ENCODE results near the gene PDE4D. TPM values are rescaled to one million over a fixed set of nuclear protein-coding genes. Genes with fewer than 3 reads are reported as not detected.

PDE4D gene
- total RNA-seq, 1 experiment from 2014 or later: 17.2 TPM

GRCh38 chr5:59583810-59584562 is 309.5 kb downstream of the PDE4D start:
- DNase-seq (ENCODE audit: low read depth): no peak

GRCh38 chr5:59583151-59583809 is 310.2 kb downstream of the PDE4D start:
- DNase-seq (ENCODE audit: low read depth): no peak

DNA sequence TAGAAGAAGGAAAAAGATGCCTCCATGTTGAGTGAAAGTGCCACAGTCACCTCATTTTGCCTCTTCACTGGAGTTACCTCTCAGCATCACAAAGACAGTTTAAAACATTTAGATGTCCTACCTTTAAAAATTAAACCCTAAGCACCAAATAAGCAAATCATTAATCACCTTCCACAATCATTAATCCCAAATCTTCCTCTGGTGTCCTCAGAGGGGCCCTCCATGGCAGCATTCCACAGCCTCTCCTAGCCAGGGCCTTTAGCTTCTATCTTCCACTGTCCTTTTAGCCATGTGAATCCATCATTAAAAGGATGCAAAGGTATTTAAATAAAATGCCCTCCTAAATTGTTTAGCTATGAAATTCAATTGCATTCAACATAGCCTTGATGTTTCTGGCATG is 310.8 kb downstream of the PDE4D start:
- DNase-seq (ENCODE audit: low read depth): no peak

GRCh38 chr5:59579824-59580167 is 313.7 kb downstream of the PDE4D start:
- no peak for DNase-seq (ENCODE audit: low read depth)

DNA sequence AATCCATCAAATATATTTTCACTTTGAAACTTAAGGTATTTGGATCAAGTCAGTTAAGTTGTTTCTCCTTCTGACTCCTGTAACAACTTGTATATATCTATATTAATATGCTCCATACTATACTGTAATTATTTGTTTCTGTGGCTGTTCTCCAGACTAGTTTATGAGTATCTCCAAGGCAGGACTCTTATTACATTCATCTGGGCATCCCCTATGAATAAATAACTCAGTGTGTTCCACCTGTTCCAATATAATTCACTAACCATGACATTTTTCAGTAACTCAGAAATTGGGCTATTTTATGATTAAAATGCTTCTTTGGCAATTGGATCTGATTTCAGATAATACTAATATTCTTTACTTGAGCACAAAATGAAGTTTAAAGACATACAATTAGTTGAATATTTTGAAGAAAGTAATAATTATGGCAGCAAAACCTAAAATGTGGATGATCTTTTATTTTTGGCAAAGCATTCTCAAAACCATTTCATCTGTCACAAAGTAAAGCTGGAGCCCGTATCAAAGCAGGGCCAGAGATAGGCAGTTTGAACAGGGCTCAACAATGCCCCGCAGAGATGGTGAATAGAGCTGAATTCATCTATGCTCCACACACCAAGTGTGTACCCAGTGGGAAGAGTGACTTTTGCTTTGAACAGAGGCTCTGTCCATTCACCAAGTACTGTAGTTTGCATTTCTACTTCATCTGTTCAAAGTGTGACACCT is 314.3 kb downstream of the PDE4D start:
- DNase-seq (ENCODE audit: low read depth): no peak

DNA sequence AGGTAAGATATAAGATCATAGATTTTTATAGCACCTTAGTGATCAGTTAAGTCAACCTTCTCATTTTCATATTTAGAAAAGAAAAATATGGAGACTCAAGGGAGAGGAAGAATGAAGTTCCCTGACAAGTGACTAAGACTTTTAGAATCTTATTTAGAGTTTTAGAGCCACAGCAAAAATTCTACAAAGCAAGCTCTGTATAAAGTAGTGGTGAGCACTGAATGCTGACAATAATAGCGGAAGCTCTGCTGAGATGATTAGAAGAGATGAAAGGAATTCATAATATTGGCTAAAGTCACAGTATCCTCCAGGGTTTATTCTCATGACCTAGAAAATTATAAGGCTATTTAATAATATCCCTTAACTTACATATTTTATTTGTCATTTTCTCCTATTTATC is 316.0 kb downstream of the PDE4D start:
- no peak for DNase-seq (ENCODE audit: low read depth)

DNA sequence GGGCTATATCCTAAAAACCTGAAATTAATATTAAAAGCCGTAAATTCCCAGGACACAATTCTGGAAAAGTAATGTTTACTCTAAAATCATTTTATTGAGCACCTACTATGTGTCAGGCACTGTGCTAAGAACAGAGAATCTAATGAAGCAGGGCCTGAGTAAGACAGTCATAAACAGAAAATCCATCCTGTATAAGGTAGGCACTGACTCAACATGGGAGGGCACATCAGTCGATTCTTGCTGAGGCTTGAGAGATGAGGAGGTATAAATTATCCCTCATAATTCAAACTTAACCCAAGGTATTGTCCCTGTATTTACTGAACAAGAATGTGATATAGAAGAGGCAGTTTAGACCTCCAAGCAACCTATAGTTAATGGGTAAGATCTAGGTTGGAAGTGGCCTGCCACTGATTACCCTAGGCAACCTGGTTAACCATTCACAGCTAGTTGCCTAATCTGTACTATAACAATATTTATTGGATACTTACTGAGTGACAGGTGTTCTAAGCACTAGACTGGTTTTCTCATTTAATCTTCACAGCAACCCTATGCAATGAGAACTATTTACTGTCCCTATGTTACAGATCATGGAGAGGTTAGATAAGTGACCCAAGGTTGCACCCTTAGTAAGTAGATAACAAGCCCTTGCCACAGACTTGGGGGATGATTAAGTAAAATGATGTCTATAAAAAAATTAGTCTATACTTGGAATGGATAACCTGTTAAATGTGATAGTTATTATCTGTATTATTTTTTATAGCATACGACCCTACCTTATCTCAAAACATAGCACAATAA is 317.7 kb downstream of the PDE4D start:
- DNase-seq (ENCODE audit: low read depth): no peak

DNA sequence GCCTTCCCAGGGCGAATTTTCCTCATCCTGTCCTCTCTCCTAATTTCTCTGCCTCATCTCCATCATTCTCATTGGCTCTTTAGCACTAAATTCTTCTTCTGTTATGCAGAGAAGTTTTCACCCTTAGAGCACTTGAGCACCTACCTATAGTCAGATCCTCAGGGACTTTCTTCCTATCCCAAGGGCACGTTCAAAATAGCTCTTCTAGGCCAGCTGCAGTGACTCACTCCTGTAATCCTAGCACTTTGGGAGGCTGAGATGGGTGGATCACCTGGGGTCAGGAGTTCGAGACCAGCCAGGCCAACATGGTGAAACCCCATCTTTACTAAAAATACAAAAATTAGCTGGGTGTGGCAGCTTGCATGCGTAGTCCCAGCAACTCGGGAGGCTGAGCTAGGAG is 320.0 kb downstream of the PDE4D start:
- peak; percentile 11 for DNase-seq (ENCODE audit: low read depth)

DNA sequence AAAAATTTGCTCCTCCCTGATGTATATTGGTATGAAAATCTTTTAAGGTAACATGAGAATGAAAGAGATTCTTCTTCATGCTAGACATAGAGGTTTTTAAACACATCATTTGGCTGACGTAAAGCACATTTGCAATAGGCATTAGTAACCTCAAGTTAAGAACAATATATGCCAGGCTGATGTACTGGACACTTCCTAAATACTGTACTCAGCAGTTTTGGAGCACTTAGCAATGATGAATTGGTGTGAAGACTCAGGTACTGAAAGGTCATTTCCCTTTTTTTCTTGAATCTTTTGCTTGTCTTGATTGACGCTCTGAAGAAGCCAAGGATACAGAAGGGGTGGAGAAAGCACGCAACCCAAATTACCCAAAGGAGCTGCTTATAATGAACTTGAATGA is 322.5 kb downstream of the PDE4D start:
- DNase-seq (ENCODE audit: low read depth): no peak

GRCh38 chr5:59569608-59570334 is 323.8 kb downstream of the PDE4D start:
- peak; percentile 7 for DNase-seq (ENCODE audit: low read depth)

DNA sequence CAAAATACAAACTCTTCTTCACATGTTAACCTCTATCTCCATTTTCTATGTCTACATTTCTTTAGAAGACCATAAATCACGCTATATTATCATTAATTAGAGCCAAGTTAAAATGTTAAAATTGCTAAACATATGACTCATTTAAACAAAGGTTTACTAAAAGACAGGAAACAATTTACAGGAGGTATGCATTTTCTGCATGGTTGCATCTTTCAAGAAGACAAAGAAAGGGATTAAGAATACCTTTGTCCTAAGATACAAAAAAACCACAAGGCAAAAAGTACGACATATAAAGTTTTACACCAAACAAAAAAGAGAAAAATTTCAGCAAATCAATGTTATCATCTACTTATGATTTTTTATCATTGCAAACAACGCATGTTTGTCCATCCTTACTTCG is 324.4 kb downstream of the PDE4D start:
- DNase-seq (ENCODE audit: low read depth): peak; percentile 63

DNA sequence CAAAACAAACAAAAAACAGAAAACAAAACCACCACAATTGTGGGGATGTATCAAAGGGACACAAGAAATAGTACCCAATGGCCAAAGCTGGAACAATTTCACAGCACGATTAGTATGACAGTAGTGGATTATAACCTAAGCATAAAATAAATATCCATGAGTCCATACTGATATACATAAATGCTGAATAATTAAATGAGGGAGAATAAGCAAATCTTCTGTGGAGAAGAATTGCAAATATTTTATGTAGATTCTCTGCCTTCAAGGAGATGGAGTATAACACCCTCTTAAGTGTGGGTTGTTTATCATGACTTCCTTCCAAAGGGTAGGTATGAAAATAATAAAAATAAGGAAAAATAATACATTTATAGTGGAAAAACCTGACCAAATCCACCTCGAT is 325.4 kb downstream of the PDE4D start:
- DNase-seq (ENCODE audit: low read depth): no peak

GRCh38 chr5:59565551-59565950 is 328.0 kb downstream of the PDE4D start:
- DNase-seq (ENCODE audit: low read depth): no peak

- no peak for DNase-seq (ENCODE audit: low read depth)
Measured at GRCh38 chr5:59564895-59565294, 328.6 kb downstream of the PDE4D start.

GRCh38 chr5:59562756-59563389 is 330.7 kb downstream of the PDE4D start:
- DNase-seq (ENCODE audit: low read depth): peak; percentile 88

DNA sequence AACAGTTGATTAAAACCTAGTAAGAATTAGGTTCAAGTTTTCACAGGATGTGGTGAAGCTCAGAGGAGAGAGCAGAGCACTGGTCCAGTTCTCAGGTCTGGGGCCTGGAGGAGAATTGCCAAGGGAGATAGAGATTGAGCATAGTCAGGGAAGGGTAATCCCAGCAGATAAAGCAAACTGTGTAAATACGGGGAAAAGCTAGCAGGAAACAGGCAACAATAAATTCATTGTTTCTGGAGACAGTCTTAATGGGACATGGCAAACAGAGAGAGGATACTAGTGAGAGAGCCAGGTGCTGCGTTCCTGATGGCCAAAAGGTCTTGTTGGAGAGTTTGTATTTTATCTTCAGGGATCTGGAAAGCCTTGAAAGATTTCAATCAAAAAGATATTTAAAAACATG is 333.0 kb downstream of the PDE4D start:
- DNase-seq (ENCODE audit: low read depth): no peak

DNA sequence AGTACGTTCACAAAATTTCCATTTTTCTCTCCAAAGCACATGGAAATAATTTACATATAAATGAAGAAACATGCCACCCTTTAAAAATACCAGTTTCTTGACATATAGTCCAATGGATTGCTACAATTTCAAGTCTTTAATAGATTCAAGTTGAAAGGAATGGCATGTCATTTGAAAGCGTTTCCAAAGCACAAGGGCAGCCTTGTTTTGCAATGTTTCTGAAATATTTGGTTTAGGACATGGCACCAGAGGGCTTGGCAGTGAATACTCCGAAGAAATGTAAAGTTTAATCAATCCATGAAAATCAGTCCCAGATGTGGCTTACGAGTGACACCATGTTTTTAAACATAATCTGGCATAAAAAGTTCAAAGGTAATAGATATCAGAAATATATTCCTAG is 333.7 kb downstream of the PDE4D start:
- DNase-seq (ENCODE audit: low read depth): no peak

DNA sequence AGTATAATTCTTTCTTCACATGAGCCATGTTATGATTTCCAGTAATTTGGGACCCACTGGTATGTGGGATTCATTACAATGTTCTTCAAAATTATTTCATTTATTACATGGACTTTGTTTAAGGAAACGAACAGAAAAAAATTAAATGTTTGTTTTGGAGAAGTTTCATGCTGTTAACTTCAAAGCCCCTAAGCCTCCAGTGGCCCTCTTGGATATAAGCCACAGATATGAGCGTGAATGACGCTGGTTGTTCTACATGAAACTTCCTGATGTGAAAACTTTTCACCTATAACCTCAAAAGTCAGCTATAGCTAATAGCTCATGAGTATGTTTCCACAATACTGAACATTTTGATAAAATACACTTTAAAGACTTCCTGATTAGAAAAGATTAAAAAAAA is 334.2 kb downstream of the PDE4D start:
- DNase-seq (ENCODE audit: low read depth): no peak

- DNase-seq (ENCODE audit: low read depth): no peak
Measured at GRCh38 chr5:59558501-59558900, 335.0 kb downstream of the PDE4D start.

DNA sequence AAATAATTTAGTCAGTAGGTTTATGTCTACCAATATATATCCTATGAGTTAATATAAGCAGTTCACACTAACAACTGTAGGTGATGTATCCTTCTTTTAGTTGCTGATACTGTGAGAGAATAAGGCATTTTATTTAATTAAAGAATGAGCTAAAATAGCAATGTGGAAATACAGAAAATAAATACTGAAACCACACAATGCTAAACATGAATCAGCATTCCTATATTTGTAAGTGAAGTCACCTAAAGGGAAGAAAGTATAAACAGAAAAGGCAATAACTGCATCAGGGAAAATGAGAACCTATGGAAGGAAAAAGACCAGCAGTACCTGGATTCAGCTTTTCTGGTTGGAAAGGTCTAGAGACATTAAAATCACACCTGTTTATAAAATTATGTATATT is 336.0 kb downstream of the PDE4D start:
- no peak for DNase-seq (ENCODE audit: low read depth)

GRCh38 chr5:59555596-59555995 is 337.9 kb downstream of the PDE4D start:
- no peak for DNase-seq (ENCODE audit: low read depth)

All from RPMI7951 (cell line).